GM12874 (cell line): ENCODE measurements around the gene NF1.

Source experiments
- TF ChIP-seq, protein P1 (sequence below): IDR thresholded peaks from 2 replicates; pipeline ENCODE4 v1.5.1; 2011; ENCODE audit warnings: low read depth, mild to moderate bottlenecking, control low read depth, low read length, moderate library complexity; ENCODE audit not compliant: insufficient read depth

Gene NF1

DNA sequence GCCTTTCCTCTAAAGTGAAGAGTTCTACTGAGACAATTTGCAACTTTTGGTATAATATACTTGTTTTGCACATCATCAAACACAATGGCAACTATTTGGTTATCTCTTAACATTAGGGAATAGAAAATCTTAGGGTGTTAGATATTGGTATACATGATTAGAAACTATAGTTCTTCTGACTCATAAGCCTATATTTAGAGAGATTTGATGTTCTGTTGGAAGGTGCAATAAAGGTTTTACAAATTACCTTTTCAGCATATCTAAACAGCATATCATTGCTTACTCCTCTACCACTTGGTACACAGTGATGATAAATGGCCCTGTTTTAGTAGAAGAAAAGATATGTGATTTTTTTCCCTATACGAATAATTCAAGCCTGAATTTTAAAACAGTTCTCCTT, 212.9 kb downstream of the NF1 start:
- TF ChIP-seq, protein P1, sequence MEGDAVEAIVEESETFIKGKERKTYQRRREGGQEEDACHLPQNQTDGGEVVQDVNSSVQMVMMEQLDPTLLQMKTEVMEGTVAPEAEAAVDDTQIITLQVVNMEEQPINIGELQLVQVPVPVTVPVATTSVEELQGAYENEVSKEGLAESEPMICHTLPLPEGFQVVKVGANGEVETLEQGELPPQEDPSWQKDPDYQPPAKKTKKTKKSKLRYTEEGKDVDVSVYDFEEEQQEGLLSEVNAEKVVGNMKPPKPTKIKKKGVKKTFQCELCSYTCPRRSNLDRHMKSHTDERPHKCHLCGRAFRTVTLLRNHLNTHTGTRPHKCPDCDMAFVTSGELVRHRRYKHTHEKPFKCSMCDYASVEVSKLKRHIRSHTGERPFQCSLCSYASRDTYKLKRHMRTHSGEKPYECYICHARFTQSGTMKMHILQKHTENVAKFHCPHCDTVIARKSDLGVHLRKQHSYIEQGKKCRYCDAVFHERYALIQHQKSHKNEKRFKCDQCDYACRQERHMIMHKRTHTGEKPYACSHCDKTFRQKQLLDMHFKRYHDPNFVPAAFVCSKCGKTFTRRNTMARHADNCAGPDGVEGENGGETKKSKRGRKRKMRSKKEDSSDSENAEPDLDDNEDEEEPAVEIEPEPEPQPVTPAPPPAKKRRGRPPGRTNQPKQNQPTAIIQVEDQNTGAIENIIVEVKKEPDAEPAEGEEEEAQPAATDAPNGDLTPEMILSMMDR, result no peak

DNA sequence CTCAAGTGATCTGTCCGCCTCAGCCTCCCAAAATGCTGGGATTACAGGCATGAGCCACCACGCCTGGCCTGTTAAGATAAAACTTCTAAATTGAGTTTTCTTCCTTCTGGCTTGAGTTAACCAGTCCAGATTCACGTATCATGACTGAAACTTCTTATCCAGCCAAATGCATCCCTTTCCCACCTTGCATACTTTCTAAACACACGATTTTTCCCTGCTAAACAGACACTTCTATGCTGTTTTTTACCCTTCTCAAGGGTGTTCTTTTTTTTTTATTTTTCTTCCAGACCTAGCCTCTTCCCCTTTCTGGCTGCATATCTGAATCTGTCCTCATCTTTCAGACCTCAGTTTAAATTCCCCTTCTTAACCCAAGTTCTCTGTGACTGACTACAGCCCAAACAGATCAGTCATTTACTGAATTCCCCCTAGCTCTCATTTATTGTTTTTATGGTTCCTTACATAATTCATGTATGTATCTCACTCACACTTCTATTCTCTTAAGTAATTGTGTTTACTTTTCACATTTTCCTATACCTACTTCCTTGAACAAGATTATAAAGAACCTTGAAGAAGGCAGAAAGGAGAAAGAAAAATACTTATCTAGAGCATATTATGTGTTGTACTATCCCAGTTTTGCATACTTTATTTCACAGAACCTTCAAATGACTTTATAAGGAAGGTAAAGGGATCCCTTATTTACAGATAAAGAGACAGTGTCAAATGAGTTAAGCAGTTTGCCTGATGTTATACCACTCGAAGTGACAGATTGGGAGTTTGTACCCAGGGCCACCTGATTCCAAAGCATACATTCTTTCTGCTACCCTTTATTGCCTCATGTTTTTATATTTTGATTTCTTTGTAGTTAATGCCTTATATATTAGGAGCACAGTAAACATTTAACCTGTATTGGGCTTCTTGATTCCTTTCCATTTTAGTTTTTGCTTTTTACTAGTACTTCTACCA, 213.9 kb downstream of the NF1 start:
- TF ChIP-seq, protein P1, result no peak

DNA sequence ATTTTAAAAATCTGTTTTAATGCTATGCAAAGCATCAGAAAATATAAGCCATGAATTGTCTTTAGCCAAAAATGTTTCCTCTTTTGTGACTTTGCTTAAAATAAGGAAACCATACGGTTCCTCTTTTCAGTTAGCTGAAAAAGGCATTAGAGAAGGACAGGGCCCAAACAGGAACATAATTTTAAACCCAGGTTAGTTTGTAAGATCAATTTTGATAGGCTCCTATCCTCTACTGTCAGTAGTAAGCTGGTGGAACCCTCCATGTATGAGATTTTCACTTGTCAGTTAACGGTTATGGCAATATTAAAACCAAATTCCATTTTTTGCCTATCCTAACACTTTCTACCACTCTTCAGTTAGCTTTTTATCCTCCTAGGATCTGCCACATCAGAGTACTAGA, 214.8 kb downstream of the NF1 start:
- TF ChIP-seq, protein P1, result no peak

DNA sequence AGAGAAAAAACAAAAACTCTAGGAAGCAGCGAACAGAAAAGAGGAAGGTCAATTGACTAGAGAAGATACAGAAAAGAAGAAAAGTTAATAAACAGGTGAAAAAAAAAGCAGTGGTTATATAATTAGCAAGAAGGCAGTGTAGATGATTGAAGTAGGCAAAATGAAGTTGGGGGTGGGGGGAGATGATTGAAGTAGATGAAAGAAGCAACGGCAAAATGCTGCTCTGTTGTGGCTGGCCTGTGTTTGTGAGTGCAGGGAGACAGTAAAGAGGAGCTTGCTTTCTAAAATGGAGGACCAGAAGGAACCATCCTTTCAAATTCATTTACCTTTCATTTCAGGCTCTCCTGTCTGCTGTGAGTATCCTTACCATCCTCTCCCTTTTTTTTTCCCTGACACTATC, 215.5 kb downstream of the NF1 start:
- TF ChIP-seq, protein P1, result no peak

DNA sequence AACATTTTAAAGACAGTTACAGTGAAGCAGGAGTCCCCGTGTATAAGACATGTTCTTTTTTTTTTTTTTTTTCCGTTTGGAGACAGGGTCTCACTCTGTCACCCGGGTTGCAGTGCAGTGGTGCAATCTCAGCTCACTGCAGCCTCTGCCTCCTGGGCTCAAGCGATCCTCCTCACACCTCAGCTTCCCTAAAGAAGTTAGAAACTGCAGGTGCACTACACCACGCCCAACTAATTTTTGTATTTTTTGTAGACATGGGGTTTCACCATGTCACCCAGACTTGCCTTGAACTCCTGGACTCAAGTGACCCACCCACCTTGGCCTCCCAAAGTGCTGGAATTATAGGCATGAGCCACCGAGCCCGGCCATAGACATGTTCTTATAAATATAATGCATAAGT, 216.1 kb downstream of the NF1 start:
- TF ChIP-seq, protein P1, result no peak

DNA sequence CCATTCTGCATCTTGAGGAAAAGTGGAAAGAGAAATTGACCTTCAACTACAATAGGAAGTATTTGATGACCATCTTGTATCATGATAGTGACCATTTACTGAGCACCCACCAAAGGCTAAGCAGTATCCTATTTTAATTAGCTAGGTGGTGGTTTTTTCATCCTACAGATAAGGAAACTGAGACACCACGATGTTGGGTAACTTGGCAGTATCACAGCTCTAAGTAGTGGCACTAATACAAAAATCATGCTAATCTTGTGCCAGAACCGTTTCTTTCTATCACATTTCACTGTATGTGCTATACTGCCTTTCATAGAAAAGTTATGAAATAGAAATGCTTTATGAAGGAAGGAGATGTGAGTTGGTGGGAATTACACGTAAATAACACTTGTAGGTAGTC, 216.7 kb downstream of the NF1 start:
- TF ChIP-seq, protein P1, result no peak

DNA sequence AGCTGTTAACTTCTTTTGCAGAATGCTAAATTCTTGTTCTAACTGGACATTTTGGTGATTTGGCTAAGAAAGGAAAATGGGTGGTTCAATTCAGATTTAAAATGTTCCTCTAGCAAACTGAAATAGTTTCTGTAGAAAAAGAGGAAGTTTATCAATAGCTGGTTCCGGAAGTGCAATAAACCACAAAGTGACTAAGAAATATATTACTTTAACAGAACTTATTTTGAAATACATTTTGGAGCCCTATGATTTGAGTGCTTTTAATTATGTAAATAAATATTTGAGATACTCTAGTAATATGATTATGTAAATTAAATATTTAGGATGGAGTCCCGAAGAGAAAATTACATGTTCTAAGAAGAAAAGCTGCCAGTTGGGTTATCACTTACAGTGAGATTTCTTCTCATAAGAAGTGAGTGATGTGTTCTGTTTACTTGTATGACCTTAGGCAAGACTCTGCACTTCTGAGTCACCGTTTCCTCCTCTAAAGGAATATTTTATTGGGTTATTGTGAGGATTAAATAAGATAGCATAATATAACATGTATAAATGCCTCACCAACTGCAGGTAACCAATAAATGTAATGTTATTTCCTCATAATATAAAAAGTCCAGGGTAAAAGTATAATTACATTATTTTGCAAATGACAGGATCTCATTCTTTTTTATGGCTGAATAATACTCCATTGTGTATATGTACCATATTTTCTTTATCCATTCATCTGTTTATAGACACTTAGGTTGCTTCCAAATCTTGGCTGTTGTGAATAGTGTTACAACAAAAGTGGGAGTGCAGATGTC, 219.4 kb downstream of the NF1 start, which contains the start of gene EVI2B:
Gene EVI2B (minus strand): TSS at position 73 of the 800 bp plus-strand sequence. CDS start 8,445 bp downstream, outside the sequence.
- TF ChIP-seq, protein P1, result no peak
